Measurements from ENCODE around the gene LDB2.

- no peak for TF ChIP-seq POLR2A (IDR thresholded peaks at IDR 0.05)
- no peak for TF ChIP-seq CTCF (IDR thresholded peaks at IDR 0.05)
- peak in 1 of 2 donors; percentile 56 for TF ChIP-seq EP300 (IDR thresholded peaks at IDR 0.05)
Observed at GRCh38 chr4:16573739-16574138, 324.7 kb downstream of the LDB2 start.

All from tibial nerve (tissue), 4 donors.